ENCODE results near the gene KIRREL3.

The KIRREL3 gene

DNA sequence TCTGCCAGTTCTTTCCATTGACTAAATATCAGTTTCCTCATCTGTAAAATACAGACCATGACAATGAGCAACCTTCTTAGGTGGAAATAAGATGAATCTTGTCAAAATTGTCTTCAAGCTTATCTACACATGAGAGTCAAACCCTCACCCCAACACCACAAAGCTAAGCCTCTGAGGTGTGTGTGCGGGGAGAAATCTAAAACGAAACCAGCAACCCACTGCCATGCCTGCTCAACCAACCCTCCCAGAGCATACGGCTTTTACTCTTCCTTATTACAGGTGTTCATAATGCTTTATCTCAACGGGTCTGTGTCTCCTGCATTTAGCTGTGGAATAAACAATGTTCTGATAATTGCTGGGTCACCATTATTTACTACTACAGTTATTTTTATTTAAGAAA, 235.4 kb downstream of the KIRREL3 start:
- Histone ChIP-seq H2BK5ac (ENCODE audit: low read length) (no peak overlapping the region), H2AFZ (ENCODE audit: low read length) (no peak overlapping the region), H4K91ac (ENCODE audit: low read depth, low read length, poor library complexity) (no peak overlapping the region), H2AK5ac (ENCODE audit: low read depth, low read length) (no peak overlapping the region), H2BK120ac (ENCODE audit: low read depth, low read length) (no peak overlapping the region), H3K79me1 (ENCODE audit: low read depth, low read length) (no peaks in the 10 kb centered on the region), H3K4ac (ENCODE audit: low read length) (no peak overlapping the region), H3K27ac (replicated peaks; ENCODE audit: low read length) (no peak overlapping the region), H3K9me3 (replicated peaks in 1 of 2; ENCODE audit: control insufficient read depth in 2 of 2, insufficient read depth in 1 of 2, low read depth in 1 of 2, low read length in 2 of 2) (no peaks in the 10 kb centered on the region), H4K8ac (ENCODE audit: low read depth, low read length) (no peak overlapping the region), H3K4me1 (ENCODE audit: control insufficient read depth in 2 of 2, insufficient read depth in 1 of 2, low read depth in 1 of 2, low read length in 2 of 2) (no peaks in the 10 kb centered on the region), H3K14ac (ENCODE audit: low read length) (no peak overlapping the region), H2BK15ac (ENCODE audit: low read length) (no peak overlapping the region), H3K4me3 (ENCODE audit: low read length in 2 of 2) (no peak overlapping the region), H3K27me3 (ENCODE audit: control insufficient read depth in 3 of 3, insufficient read depth in 3 of 3, low read depth in 1 of 3, low read length in 3 of 3) (no peaks in the 10 kb centered on the region), H3K23ac (ENCODE audit: low read depth, low read length, poor library complexity) (no peak overlapping the region), H3K18ac (ENCODE audit: low read length) (no peak overlapping the region), H3K36me3 (replicated peaks in 1 of 2; ENCODE audit: control insufficient read depth in 2 of 2, insufficient read depth in 2 of 2, low read length in 2 of 2) (no peaks in the 10 kb centered on the region), H2BK12ac (ENCODE audit: low read length) (no peak overlapping the region), H3K9ac (ENCODE audit: low read depth, low read length, poor library complexity) (no peak overlapping the region), H3K4me2 (ENCODE audit: insufficient read depth, low read length, poor library complexity, severe bottlenecking) (no peak overlapping the region)
- no CpG with 5 or more reads among the region's 4 CpGs for WGBS, 2 donors (ENCODE audit: extremely low coverage in 2 of 2, insufficient read length in 2 of 2, insufficient replicate concordance in 1 of 2)
- no peak for DNase-seq (ENCODE audit: low spot score)

DNA sequence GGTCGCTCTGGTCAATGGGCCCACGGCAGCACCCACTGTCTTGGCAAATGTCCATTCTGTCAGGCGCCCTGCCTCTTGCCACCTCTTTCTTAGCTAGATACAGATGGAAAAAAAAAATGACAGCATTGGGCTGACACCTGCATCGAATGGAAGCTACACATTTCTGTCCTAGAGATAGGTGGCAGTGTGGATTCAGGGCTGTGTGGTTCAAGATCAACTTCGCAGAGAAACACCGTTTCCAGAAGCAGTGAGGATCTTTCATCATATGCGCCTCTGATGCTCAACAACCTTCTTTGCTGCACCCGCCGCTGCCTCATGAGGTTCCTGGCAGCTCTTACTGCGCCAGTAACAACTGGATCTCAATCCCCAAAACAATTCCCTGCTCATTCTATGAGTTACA, 236.3 kb downstream of the KIRREL3 start:
- Histone ChIP-seq H2BK12ac (ENCODE audit: low read length) (no peak overlapping the region), H3K4me3 (ENCODE audit: low read length in 2 of 2) (no peak overlapping the region), H2BK15ac (ENCODE audit: low read length) (no peak overlapping the region), H3K4me1 (ENCODE audit: control insufficient read depth in 2 of 2, insufficient read depth in 1 of 2, low read depth in 1 of 2, low read length in 2 of 2) (no peaks in the 10 kb centered on the region), H4K91ac (ENCODE audit: low read depth, low read length, poor library complexity) (no peak overlapping the region), H2AK5ac (ENCODE audit: low read depth, low read length) (no peak overlapping the region), H3K27me3 (ENCODE audit: control insufficient read depth in 3 of 3, insufficient read depth in 3 of 3, low read depth in 1 of 3, low read length in 3 of 3) (no peaks in the 10 kb centered on the region), H3K79me1 (ENCODE audit: low read depth, low read length) (no peaks in the 10 kb centered on the region), H3K4me2 (ENCODE audit: insufficient read depth, low read length, poor library complexity, severe bottlenecking) (no peak overlapping the region), H3K36me3 (replicated peaks in 1 of 2; ENCODE audit: control insufficient read depth in 2 of 2, insufficient read depth in 2 of 2, low read length in 2 of 2) (no peaks in the 10 kb centered on the region), H2BK5ac (ENCODE audit: low read length) (no peak overlapping the region), H3K23ac (ENCODE audit: low read depth, low read length, poor library complexity) (no peak overlapping the region), H3K18ac (ENCODE audit: low read length) (no peak overlapping the region), H3K4ac (ENCODE audit: low read length) (no peak overlapping the region), H3K9ac (ENCODE audit: low read depth, low read length, poor library complexity) (no peak overlapping the region), H3K27ac (replicated peaks; ENCODE audit: low read length) (no peak overlapping the region), H3K14ac (ENCODE audit: low read length) (no peak overlapping the region), H3K9me3 (replicated peaks in 1 of 2; ENCODE audit: control insufficient read depth in 2 of 2, insufficient read depth in 1 of 2, low read depth in 1 of 2, low read length in 2 of 2) (no peaks in the 10 kb centered on the region), H2BK120ac (ENCODE audit: low read depth, low read length) (no peak overlapping the region), H2AFZ (ENCODE audit: low read length) (no peak overlapping the region), H4K8ac (ENCODE audit: low read depth, low read length) (no peak overlapping the region)
- DNase-seq (ENCODE audit: low spot score) = no peak
- no CpG with 5 or more reads among the region's 10 CpGs for WGBS, 2 donors (ENCODE audit: extremely low coverage in 2 of 2, insufficient read length in 2 of 2, insufficient replicate concordance in 1 of 2)

DNA sequence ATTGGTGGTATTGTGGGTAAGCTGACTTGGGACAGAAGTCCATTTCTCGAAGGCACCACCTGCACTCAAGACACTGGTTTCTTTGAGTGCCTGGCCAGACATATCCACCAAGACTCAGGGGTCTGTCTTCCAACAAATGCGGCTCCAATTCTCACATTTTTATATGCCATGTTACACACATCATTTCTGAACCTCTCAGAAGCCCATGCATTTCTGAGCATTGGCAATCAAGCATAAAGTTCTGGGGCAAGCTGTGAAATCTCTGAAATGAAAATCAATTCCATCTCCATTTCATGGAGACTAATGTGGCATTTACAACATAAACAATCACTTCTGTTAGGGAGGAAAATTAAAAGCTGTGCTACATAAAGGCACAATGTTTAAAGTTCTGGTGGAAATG, 243.7 kb downstream of the KIRREL3 start:
- Histone ChIP-seq H2BK5ac (ENCODE audit: low read length) (peak overlapping the region; percentile 67), H4K91ac (ENCODE audit: low read depth, low read length, poor library complexity) (no peak overlapping the region), H3K36me3 (replicated peaks in 1 of 2; ENCODE audit: control insufficient read depth in 2 of 2, insufficient read depth in 2 of 2, low read length in 2 of 2) (no peaks in the 10 kb centered on the region), H2BK12ac (ENCODE audit: low read length) (no peak overlapping the region), H2AFZ (ENCODE audit: low read length) (no peak overlapping the region), H3K4me3 (ENCODE audit: low read length in 2 of 2) (no peak overlapping the region), H3K4ac (ENCODE audit: low read length) (no peak overlapping the region), H2AK5ac (ENCODE audit: low read depth, low read length) (no peak overlapping the region), H3K9me3 (replicated peaks in 1 of 2; ENCODE audit: control insufficient read depth in 2 of 2, insufficient read depth in 1 of 2, low read depth in 1 of 2, low read length in 2 of 2) (no peaks in the 10 kb centered on the region), H3K4me1 (ENCODE audit: control insufficient read depth in 2 of 2, insufficient read depth in 1 of 2, low read depth in 1 of 2, low read length in 2 of 2) (peaks cover 0 to 2% of the 10 kb centered on the region in 2 donors), H3K23ac (ENCODE audit: low read depth, low read length, poor library complexity) (no peak overlapping the region), H3K79me1 (ENCODE audit: low read depth, low read length) (no peaks in the 10 kb centered on the region), H3K9ac (ENCODE audit: low read depth, low read length, poor library complexity) (no peak overlapping the region), H2BK15ac (ENCODE audit: low read length) (no peak overlapping the region), H3K18ac (ENCODE audit: low read length) (no peak overlapping the region), H3K27me3 (ENCODE audit: control insufficient read depth in 3 of 3, insufficient read depth in 3 of 3, low read depth in 1 of 3, low read length in 3 of 3) (no peaks in the 10 kb centered on the region), H3K27ac (replicated peaks; ENCODE audit: low read length) (no peak overlapping the region), H3K14ac (ENCODE audit: low read length) (no peak overlapping the region), H2BK120ac (ENCODE audit: low read depth, low read length) (no peak overlapping the region), H4K8ac (ENCODE audit: low read depth, low read length) (no peak overlapping the region), H3K4me2 (ENCODE audit: insufficient read depth, low read length, poor library complexity, severe bottlenecking) (no peak overlapping the region)
- DNase-seq (ENCODE audit: low spot score) = no peak
- no CpG with 5 or more reads among the region's 2 CpGs for WGBS, 2 donors (ENCODE audit: extremely low coverage in 2 of 2, insufficient read length in 2 of 2, insufficient replicate concordance in 1 of 2)

DNA sequence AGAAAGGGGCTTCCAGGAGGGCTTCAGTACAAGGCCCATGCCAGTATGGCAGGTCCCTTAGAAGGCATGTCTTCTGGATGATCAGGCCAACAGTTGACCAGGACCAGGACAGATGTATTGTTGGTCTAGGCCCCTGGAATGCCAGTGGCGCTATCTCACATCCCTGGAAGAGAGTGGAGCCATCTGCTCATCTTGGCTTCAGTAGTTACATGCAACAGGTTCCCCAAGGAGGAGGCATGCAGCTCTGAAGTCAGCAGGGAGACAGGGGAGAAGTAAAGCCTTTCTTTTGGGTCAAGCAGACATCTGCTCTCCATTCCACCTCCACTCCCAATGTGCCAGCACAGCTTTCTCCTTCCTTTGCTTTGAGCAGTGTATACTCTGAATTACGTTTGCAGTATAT, 244.1 kb downstream of the KIRREL3 start:
- Histone ChIP-seq H3K14ac (ENCODE audit: low read length) (no peak overlapping the region), H3K4me3 (ENCODE audit: low read length in 2 of 2) (no peak overlapping the region), H2AFZ (ENCODE audit: low read length) (no peak overlapping the region), H3K9ac (ENCODE audit: low read depth, low read length, poor library complexity) (no peak overlapping the region), H3K79me1 (ENCODE audit: low read depth, low read length) (no peaks in the 10 kb centered on the region), H4K8ac (ENCODE audit: low read depth, low read length) (no peak overlapping the region), H3K27me3 (ENCODE audit: control insufficient read depth in 3 of 3, insufficient read depth in 3 of 3, low read depth in 1 of 3, low read length in 3 of 3) (no peaks in the 10 kb centered on the region), H4K91ac (ENCODE audit: low read depth, low read length, poor library complexity) (no peak overlapping the region), H2BK5ac (ENCODE audit: low read length) (peak overlapping the region; percentile 67), H2AK5ac (ENCODE audit: low read depth, low read length) (no peak overlapping the region), H3K4me1 (ENCODE audit: control insufficient read depth in 2 of 2, insufficient read depth in 1 of 2, low read depth in 1 of 2, low read length in 2 of 2) (peaks cover 0 to 2% of the 10 kb centered on the region in 2 donors), H2BK12ac (ENCODE audit: low read length) (no peak overlapping the region), H3K18ac (ENCODE audit: low read length) (peak overlapping the region; percentile 49), H3K4me2 (ENCODE audit: insufficient read depth, low read length, poor library complexity, severe bottlenecking) (no peak overlapping the region), H3K36me3 (replicated peaks in 1 of 2; ENCODE audit: control insufficient read depth in 2 of 2, insufficient read depth in 2 of 2, low read length in 2 of 2) (no peaks in the 10 kb centered on the region), H3K27ac (replicated peaks; ENCODE audit: low read length) (no peak overlapping the region), H2BK120ac (ENCODE audit: low read depth, low read length) (no peak overlapping the region), H2BK15ac (ENCODE audit: low read length) (no peak overlapping the region), H3K9me3 (replicated peaks in 1 of 2; ENCODE audit: control insufficient read depth in 2 of 2, insufficient read depth in 1 of 2, low read depth in 1 of 2, low read length in 2 of 2) (no peaks in the 10 kb centered on the region), H3K4ac (ENCODE audit: low read length) (no peak overlapping the region), H3K23ac (ENCODE audit: low read depth, low read length, poor library complexity) (no peak overlapping the region)
- WGBS, 2 donors (ENCODE audit: extremely low coverage in 2 of 2, insufficient read length in 2 of 2, insufficient replicate concordance in 1 of 2) = no CpG with 5 or more reads among the region's 2 CpGs
- no peak for DNase-seq (ENCODE audit: low spot score)

All from neuronal stem cell (in vitro differentiated cells).